HepG2 (cell line): Measurements from ENCODE around the gene TNFSF10. TPM values are rescaled to one million over a fixed set of nuclear protein-coding genes. Genes with fewer than 3 reads are reported as not detected.

Experiments
- ATAC-seq: fragments of 200-7000 bp; cut with Tn5 transposase; 3 replicates; pipeline ENCODE4 v1.9.1; 2020; ENCODE audit warnings: mild to moderate bottlenecking, moderate library complexity
- BruUV-seq: library from RNA; stranded (reverse); fragments of 400-500 nt; replicated peaks from 2 replicates; lab custom pipeline; 2021; lab: Mats Ljungman, UMichigan
- CTCF ChIA-PET: fragments of 300-600 bp; formaldehyde crosslinking; extraction: SDS; loops from one replicate; lab custom pipeline; 2021; ENCODE audit warnings: low total read pairs, inconsistent platforms, low intra/inter-chr PET ratio; lab: Yijun Ruan, JAX
- POLR2A ChIA-PET: fragments of 350-600 bp; sonication (Branson Sonifier 250); formaldehyde crosslinking; loops from one replicate; lab custom pipeline; 2020; ENCODE audit warnings: antibody characterized with exemption, inconsistent platforms; lab: Yijun Ruan, JAX
- DNase-seq: peaks from one replicate; pipeline ENCODE4 v3.0.0-alpha.2; 2015; ENCODE audit warnings: low spot score
- FAIRE-seq: peaks from 3 replicates; lab custom pipeline; 2011; peaks lifted over from hg19 to GRCh38; lab: Jason Lieb, UNC
- H2AFZ ChIP-seq: one replicate; pipeline ENCODE4 v1.6.1; 2011; ENCODE audit warnings: low read length, inconsistent platforms
- H3K27ac ChIP-seq: fragments of 300-600 bp; 3 replicates; pipeline ENCODE4 v1.8.0; 2011; ENCODE audit warnings: mixed run types, mild to moderate bottlenecking, mixed read lengths, low read length, inconsistent platforms; ENCODE audit not compliant: insufficient read depth; ENCODE audit errors: extremely low read length
- H3K27me3 ChIP-seq, 2 experiments: fragments of 200-600 bp in 1 of 2; 2 replicates in 1 of 2; 3 replicates in 1 of 2; pipeline versions ENCODE4 v1.6.0 to v1.8.0; 2011; ENCODE audit warnings: low read length in 2 of 2, mild to moderate bottlenecking in 2 of 2, moderate library complexity in 2 of 2, inconsistent platforms in 1 of 2; ENCODE audit not compliant: insufficient read depth in 2 of 2, control insufficient read depth in 1 of 2
- H3K36me3 ChIP-seq, 2 experiments: fragments of 200-600 bp in 1 of 2; replicated peaks in 1 of 2; 2 replicates in 1 of 2; 3 replicates in 1 of 2; pipeline versions ENCODE4 v1.5.1 to v1.8.0; 2011; ENCODE audit warnings: low read length in 2 of 2, inconsistent platforms in 1 of 2; ENCODE audit not compliant: insufficient read depth in 2 of 2, control insufficient read depth in 1 of 2
- H3K4me1 ChIP-seq: 2 replicates; pipeline ENCODE4 v1.5.1; 2012; ENCODE audit warnings: low read length, inconsistent platforms; ENCODE audit not compliant: insufficient read depth
- H3K4me2 ChIP-seq: 2 replicates; pipeline ENCODE4 v1.6.0; 2011; ENCODE audit warnings: low read depth, low read length, inconsistent platforms
- H3K4me3 ChIP-seq, 3 experiments: fragments of 200-600 bp in 1 of 3; sonication (generic), shearing (Covaris generic) in 1 of 3; replicated peaks in 1 of 3; 2 replicates each; pipeline ENCODE4 v1.5.1; 2011 to 2016; ENCODE audit warnings: low read length in 3 of 3, inconsistent platforms in 2 of 3, low read depth in 2 of 3, mild to moderate bottlenecking in 2 of 3, control low read depth in 1 of 3, mixed read lengths in 1 of 3; ENCODE audit not compliant: insufficient read depth in 1 of 3
- H3K79me2 ChIP-seq: one replicate; pipeline ENCODE4 v1.6.1; 2011; ENCODE audit warnings: low read length, inconsistent platforms; ENCODE audit not compliant: insufficient read depth
- H3K9ac ChIP-seq: 2 replicates; pipeline ENCODE4 v1.6.0; 2011; ENCODE audit warnings: mild to moderate bottlenecking, low read depth, low read length, inconsistent platforms; ENCODE audit not compliant: insufficient read depth
- H3K9me3 ChIP-seq: 2 replicates; pipeline ENCODE4 v1.5.1; 2012; ENCODE audit warnings: mild to moderate bottlenecking, low read length
- H4K20me1 ChIP-seq: 2 replicates; pipeline ENCODE4 v1.6.0; 2011; ENCODE audit warnings: inconsistent platforms, mild to moderate bottlenecking, low read length, moderate library complexity; ENCODE audit not compliant: insufficient read depth
- FOXK1 ChIP-seq: sonication (generic); formaldehyde crosslinking; IDR thresholded peaks from 2 replicates; pipeline ENCODE4 v1.4.0; 2020; ENCODE audit warnings: low read depth, missing genetic modification reagents, borderline replicate concordance
- HES4 ChIP-seq: sonication (generic); formaldehyde crosslinking; IDR thresholded peaks from 2 replicates; pipeline ENCODE4 v1.9.0; 2021; ENCODE audit warnings: mild to moderate bottlenecking, missing genetic modification reagents, borderline replicate concordance
- IRX3 ChIP-seq: sonication (generic); formaldehyde crosslinking; IDR thresholded peaks from 2 replicates; pipeline ENCODE4 v1.8.1; 2023; ENCODE audit warnings: mild to moderate bottlenecking, low read depth, missing genetic modification reagents, borderline replicate concordance
- KDM4B ChIP-seq: sonication (generic); formaldehyde crosslinking; IDR thresholded peaks from 2 replicates; pipeline ENCODE4 v1.4.0; 2020; ENCODE audit warnings: missing genetic modification reagents
- KLF9 ChIP-seq: IDR thresholded peaks from 2 replicates; pipeline ENCODE4 v1.6.1; 2016; ENCODE audit warnings: low read depth
- LCORL ChIP-seq, 2 experiments: fragments of 450-650 bp in 1 of 2; sonication (generic) in 1 of 2; formaldehyde crosslinking in 1 of 2; IDR thresholded peaks; 2 replicates each; pipeline versions ENCODE4 v1.5.0 to v1.6.1; 2017 to 2020; ENCODE audit warnings: antibody characterized with exemption in 1 of 2, missing genetic modification reagents in 1 of 2
- PAF1 ChIP-seq: IDR thresholded peaks from 2 replicates; pipeline ENCODE4 v1.6.1; 2016; ENCODE audit warnings: missing genetic modification reagents, missing compliant biosample characterization
- PHF20 ChIP-seq: sonication (generic); formaldehyde crosslinking; IDR thresholded peaks from 2 replicates; pipeline ENCODE4 v1.5.0; 2020; ENCODE audit warnings: mild to moderate bottlenecking, missing genetic modification reagents
- RNF2 ChIP-seq: fragments of 450-650 bp; conservative IDR thresholded peaks from 2 replicates; pipeline ENCODE4 v1.6.1; 2016; ENCODE audit warnings: low read depth
- RXRB ChIP-seq: IDR thresholded peaks from 2 replicates; pipeline ENCODE4 v1.6.1; 2016; ENCODE audit warnings: borderline replicate concordance, missing genetic modification reagents, missing compliant biosample characterization
- SMAD3 ChIP-seq: sonication (generic); formaldehyde crosslinking; IDR thresholded peaks from 2 replicates; pipeline ENCODE4 v1.4.0; 2020; ENCODE audit warnings: missing genetic modification reagents
- TMF1 ChIP-seq: sonication (generic); formaldehyde crosslinking; IDR thresholded peaks from 2 replicates; pipeline ENCODE4 v1.8.1; 2022; ENCODE audit warnings: low read depth, missing genetic modification reagents
- ZNF317 ChIP-seq: sonication (generic); formaldehyde crosslinking; IDR thresholded peaks from 2 replicates; pipeline ENCODE4 v1.5.0; 2020; ENCODE audit warnings: mild to moderate bottlenecking, missing genetic modification reagents
- ZNF670 ChIP-seq: sonication (generic); formaldehyde crosslinking; IDR thresholded peaks from 2 replicates; pipeline ENCODE4 v1.8.0; 2022; ENCODE audit warnings: mild to moderate bottlenecking, missing genetic modification reagents, borderline replicate concordance
- ZSCAN29 ChIP-seq: sonication (generic); formaldehyde crosslinking; conservative IDR thresholded peaks from 2 replicates; pipeline ENCODE4 v1.4.0; 2020; ENCODE audit warnings: mild to moderate bottlenecking, missing genetic modification reagents
- WGBS: methylation state at CpG from one replicate; pipeline ENCODE4 v1.1.6; 2017; ENCODE audit warnings: low lambda C conversion rate; 5-methylcytosine and 5-hydroxymethylcytosine counted together
- in situ Hi-C: cut with HindIII; loops from 2 replicates; pipeline ENCODE4 v1.10.0; 2017; ENCODE audit warnings: low pct_unique_long_range_greater_than_20kb; ENCODE audit not compliant: extremely low pct_ligation_motif_present
- intact Hi-C: fragments of 100-400 bp; cut with micrococcal nuclease; formaldehyde crosslinking; loops from one replicate; pipeline ENCODE4 v1.10.0; 2022; ENCODE audit not compliant: unreplicated experiment
- polyA plus RNA-seq, 8 experiments: library from polyadenylated mRNA; depleted of rRNA in 3 of 8; stranded (reverse) in 7 of 8; unstranded in 1 of 8; fragments of >200 nt; fragmentation: Illumina TruSeq in 4 of 8; extraction: Trizol in 4 of 8; gene quantifications; 2 replicates each; pipeline versions ENCODE4 v1.2.1 to v1.2.3, GENCODE V29; 2011 to 2016; ENCODE audit warnings: low read depth in 4 of 8, missing spikeins in 1 of 8, mixed read lengths in 1 of 8; ENCODE audit not compliant: insufficient read depth in 1 of 8
- total RNA-seq, 5 experiments: library from RNA; depleted of rRNA; stranded (reverse); fragments of >200 nt; fragmentation: Illumina TruSeq; extraction: Trizol; gene quantifications; 2 replicates each; pipeline ENCODE4 v1.2.3, GENCODE V29; 2016; ENCODE audit warnings: low read depth in 1 of 5
- TF ChIP-seq, protein P1 (sequence below): sonication (generic); formaldehyde crosslinking; IDR thresholded peaks from 2 replicates; pipeline ENCODE4 v1.4.0; 2020; ENCODE audit warnings: missing genetic modification reagents
- TF ChIP-seq, protein P2 (sequence below): sonication (generic); formaldehyde crosslinking; IDR thresholded peaks from 2 replicates; pipeline ENCODE4 v1.5.1; 2020; ENCODE audit warnings: missing genetic modification reagents, mild to moderate bottlenecking, borderline replicate concordance
- TF ChIP-seq, protein P3 (sequence below): sonication (generic); formaldehyde crosslinking; IDR thresholded peaks from 2 replicates; pipeline ENCODE4 v1.4.0; 2020; ENCODE audit warnings: missing genetic modification reagents

The TNFSF10 gene
- total and polyA plus RNA-seq, 2 of the 13 experiments (the other 11 are each of a cell fraction or from before 2014, with no cell fraction given) = 8.4 to 9.9 TPM

DNA sequence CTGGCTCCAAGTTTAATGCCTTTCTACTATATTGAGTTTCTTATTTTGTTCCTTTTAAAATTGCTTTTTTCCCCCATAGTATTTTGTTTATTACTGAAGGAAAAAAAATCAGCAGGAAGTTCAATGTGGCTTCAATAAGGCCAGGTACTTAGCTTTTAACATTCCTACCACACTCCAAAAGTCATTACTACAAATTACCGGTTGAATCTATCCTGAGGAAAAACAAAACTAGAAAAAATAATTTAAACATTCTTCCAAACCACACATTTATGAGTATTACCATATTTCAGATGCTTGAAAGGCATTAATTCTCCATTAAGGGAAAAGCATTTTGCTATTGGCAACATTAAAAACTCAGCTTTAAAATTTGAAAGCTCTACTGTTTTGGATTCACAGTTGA lies 20.2 kb upstream of the TNFSF10 start:
- no peaks in the 10 kb centered on the region for H3K27me3 ChIP-seq
- no peak overlapping the region for H3K4me2 ChIP-seq
- H2AFZ ChIP-seq = no peak overlapping the region
- H4K20me1 ChIP-seq = no peaks in the 10 kb centered on the region
- FAIRE-seq (no peak), ATAC-seq (no peak)
- ChIA-PET POLR2A (no interaction called here), CTCF (no interaction called here)
- H3K9me3 ChIP-seq = peaks cover 4% of the 10 kb centered on the region; the same call in 1 of the 2 replicates
- 70% methylated on average over 1 of the region's 1 CpG for WGBS
- intact Hi-C loops = no loop called here
- peaks cover 20% of the 10 kb centered on the region for H3K4me1 ChIP-seq
- H3K36me3 ChIP-seq = no peaks in the 10 kb centered on the region
- no peak for TF ChIP-seq ZNF317 (CRISPR knock-in tag)
- TF ChIP-seq, protein P1, sequence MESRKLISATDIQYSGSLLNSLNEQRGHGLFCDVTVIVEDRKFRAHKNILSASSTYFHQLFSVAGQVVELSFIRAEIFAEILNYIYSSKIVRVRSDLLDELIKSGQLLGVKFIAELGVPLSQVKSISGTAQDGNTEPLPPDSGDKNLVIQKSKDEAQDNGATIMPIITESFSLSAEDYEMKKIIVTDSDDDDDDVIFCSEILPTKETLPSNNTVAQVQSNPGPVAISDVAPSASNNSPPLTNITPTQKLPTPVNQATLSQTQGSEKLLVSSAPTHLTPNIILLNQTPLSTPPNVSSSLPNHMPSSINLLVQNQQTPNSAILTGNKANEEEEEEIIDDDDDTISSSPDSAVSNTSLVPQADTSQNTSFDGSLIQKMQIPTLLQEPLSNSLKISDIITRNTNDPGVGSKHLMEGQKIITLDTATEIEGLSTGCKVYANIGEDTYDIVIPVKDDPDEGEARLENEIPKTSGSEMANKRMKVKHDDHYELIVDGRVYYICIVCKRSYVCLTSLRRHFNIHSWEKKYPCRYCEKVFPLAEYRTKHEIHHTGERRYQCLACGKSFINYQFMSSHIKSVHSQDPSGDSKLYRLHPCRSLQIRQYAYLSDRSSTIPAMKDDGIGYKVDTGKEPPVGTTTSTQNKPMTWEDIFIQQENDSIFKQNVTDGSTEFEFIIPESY = no peak
- no peak for TF ChIP-seq KLF9 (CRISPR knock-in tag)
- TF ChIP-seq LCORL (IDR thresholded peaks at IDR 0.05) = no peak
- no peak for TF ChIP-seq LCORL (CRISPR knock-in tag; IDR thresholded peaks at IDR 0.05)
- TF ChIP-seq, protein P2, sequence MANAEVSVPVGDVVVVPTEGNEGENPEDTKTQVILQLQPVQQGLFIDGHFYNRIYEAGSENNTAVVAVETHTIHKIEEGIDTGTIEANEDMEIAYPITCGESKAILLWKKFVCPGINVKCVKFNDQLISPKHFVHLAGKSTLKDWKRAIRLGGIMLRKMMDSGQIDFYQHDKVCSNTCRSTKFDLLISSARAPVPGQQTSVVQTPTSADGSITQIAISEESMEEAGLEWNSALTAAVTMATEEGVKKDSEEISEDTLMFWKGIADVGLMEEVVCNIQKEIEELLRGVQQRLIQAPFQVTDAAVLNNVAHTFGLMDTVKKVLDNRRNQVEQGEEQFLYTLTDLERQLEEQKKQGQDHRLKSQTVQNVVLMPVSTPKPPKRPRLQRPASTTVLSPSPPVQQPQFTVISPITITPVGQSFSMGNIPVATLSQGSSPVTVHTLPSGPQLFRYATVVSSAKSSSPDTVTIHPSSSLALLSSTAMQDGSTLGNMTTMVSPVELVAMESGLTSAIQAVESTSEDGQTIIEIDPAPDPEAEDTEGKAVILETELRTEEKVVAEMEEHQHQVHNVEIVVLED (CRISPR knock-in tag) = no peak
- TF ChIP-seq RNF2 = no peak
- TF ChIP-seq PHF20 (CRISPR knock-in tag) = no peak
- TF ChIP-seq TMF1 (CRISPR knock-in tag) = no peak
- TF ChIP-seq IRX3 (CRISPR knock-in tag) = no peak
- no peak for TF ChIP-seq ZSCAN29 (CRISPR knock-in tag)
- no peak for TF ChIP-seq FOXK1 (CRISPR knock-in tag)
- no peak for TF ChIP-seq HES4 (CRISPR knock-in tag)
- TF ChIP-seq PAF1 (CRISPR knock-in tag) = no peak
- no peak for TF ChIP-seq ZNF670 (CRISPR knock-in tag)
- TF ChIP-seq KDM4B (CRISPR knock-in tag) = no peak
- no peak for TF ChIP-seq RXRB (CRISPR knock-in tag)
- TF ChIP-seq, protein P3, sequence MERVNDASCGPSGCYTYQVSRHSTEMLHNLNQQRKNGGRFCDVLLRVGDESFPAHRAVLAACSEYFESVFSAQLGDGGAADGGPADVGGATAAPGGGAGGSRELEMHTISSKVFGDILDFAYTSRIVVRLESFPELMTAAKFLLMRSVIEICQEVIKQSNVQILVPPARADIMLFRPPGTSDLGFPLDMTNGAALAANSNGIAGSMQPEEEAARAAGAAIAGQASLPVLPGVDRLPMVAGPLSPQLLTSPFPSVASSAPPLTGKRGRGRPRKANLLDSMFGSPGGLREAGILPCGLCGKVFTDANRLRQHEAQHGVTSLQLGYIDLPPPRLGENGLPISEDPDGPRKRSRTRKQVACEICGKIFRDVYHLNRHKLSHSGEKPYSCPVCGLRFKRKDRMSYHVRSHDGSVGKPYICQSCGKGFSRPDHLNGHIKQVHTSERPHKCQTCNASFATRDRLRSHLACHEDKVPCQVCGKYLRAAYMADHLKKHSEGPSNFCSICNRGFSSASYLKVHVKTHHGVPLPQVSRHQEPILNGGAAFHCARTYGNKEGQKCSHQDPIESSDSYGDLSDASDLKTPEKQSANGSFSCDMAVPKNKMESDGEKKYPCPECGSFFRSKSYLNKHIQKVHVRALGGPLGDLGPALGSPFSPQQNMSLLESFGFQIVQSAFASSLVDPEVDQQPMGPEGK (CRISPR knock-in tag) = no peak
- no peak for TF ChIP-seq SMAD3 (CRISPR knock-in tag)
- TF ChIP-seq, all 625 proteins: peak for 0
- Histone ChIP-seq H3K79me2 (no peaks in the 10 kb centered on the region), H3K27ac (no peak overlapping the region), H3K9ac (no peak overlapping the region), H3K4me3 (no peak overlapping the region)
- in situ Hi-C loops = no loop called here
- DNase-seq = no peak
- BruUV-seq = no TSS peak
